ENCODE data around the gene ZNF578. TPM values are rescaled to one million over a fixed set of nuclear protein-coding genes. Genes with fewer than 3 reads are reported as not detected.

ZNF578 gene
- total RNA-seq = 10 to 100 TPM; 10.6 to 15.5 TPM
- polyA plus RNA-seq (ENCODE audit: insufficient read length in 2 of 2) = 1 to 10 TPM; 4.8 to 5.4 TPM
- long read RNA-seq, donor 1, full-length matches to known transcripts = 3 of 3 reads
- long read RNA-seq, donor 1, partial matches to known transcripts = 0 of 3 reads
- long read RNA-seq, donor 1, other reads (novel, unspliced or antisense) = 0 of 3 reads
- long read RNA-seq, donor 2, full-length matches to known transcripts = 2 of 2 reads
- long read RNA-seq, donor 2, partial matches to known transcripts = 0 of 2 reads
- long read RNA-seq, donor 2, other reads (novel, unspliced or antisense) = 0 of 2 reads
- long read RNA-seq, donor 3, full-length matches to known transcripts = 2 of 16 reads
- long read RNA-seq, donor 3, partial matches to known transcripts = 0 of 16 reads
- long read RNA-seq, donor 3, other reads (novel, unspliced or antisense) = 14 of 16 reads
- long read RNA-seq, donor 4, full-length matches to known transcripts = 3 of 3 reads
- long read RNA-seq, donor 4, partial matches to known transcripts = 0 of 3 reads
- long read RNA-seq, donor 4, other reads (novel, unspliced or antisense) = 0 of 3 reads

DNA sequence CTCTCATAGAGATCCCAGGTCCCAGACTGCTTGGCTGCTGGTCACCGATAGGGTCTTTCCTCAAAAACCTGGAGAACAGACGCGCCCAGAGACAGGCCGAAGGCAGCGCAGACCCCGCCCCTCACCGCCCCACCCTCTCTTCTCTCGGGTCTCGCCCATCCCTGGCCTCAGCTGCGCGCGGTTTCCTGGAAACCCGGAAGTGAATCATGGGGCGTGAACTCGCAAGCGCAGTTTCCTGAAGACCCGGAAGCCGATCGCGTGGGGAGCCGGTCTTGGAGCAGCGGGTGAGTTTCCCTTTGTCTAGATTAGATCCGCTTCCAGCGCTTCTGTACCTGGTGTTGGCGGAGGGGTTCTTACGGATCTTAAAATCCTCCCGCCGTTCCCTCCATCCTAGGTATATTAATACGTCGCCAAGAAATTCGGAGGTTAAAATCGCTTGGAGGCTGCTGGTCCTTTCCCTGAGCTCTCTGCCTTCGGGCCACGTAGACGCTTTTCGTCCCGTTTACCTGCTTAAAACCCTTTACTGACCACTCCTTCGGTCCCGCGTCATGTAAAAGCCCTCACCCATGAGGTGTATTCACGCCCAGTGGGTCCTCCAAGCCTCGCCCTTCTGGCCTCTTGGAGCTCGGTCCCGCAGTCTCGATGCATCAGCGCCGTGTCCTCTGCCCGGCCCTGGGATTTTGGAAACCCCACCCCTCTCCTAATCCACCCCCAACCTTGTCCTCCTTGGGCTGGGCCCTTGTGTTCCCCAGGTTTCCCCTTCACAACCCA, at the start of gene ZNF578:
Gene ZNF578, plus strand, starts transcription at position 230 of the 771 bp plus-strand sequence. CDS start 48,293 bp downstream, outside the sequence.
- peaks cover 2% of the 10 kb centered on the region for H3K27me3 ChIP-seq (ENCODE audit: control insufficient read depth, insufficient read depth, low read length)
- peak within 1 kb of the TSS; percentile 49 for H3K4me3 ChIP-seq (ENCODE audit: low read depth, low read length)
- no peak within 1 kb of the TSS for H3K27ac ChIP-seq (ENCODE audit: low read depth, low read length)
- under 1% methylated on average over 44 of the region's 48 CpGs for WGBS (ENCODE audit: insufficient coverage)
- peaks cover 24% of the 10 kb centered on the region for H3K36me3 ChIP-seq (ENCODE audit: control insufficient read depth, insufficient read depth, low read length)
- H3K4me1 ChIP-seq (ENCODE audit: control insufficient read depth, insufficient read depth, low read length) = no peaks in the 10 kb centered on the region
- peaks cover 10% of the 10 kb centered on the region for H3K9me3 ChIP-seq (ENCODE audit: control insufficient read depth, insufficient read depth, low read length)
- DNase-seq (ENCODE audit: low read depth in 4 of 6, low spot score in 6 of 6) = peak; percentile 71 to 98 (median 85)

DNA sequence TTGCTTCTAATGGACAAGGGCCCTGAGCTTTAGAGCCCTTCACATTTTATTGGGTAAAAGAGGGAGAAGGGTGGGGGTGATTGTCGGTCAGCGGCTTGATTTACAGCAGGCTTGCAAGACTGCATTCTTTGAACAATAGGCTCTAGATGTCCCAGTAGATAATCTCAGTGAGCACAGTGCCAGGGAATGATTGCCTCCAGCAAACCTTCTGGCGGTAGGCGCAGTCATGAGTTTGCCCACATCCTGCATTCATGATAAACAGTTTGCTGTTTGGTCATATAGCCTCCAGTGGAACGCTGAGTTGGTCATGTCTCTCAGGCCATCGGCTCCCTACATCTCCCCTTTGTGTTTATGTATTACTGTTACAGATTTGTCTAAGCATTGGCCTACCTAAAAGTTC, 43.1 kb upstream of the ZNF578 start:
- DNase-seq (ENCODE audit: low read depth in 4 of 6, low spot score in 6 of 6) = no peak
- Histone ChIP-seq H3K27me3 (ENCODE audit: control insufficient read depth, insufficient read depth, low read length) (no peaks in the 10 kb centered on the region), H3K27ac (ENCODE audit: low read depth, low read length) (no peak overlapping the region), H3K36me3 (ENCODE audit: control insufficient read depth, insufficient read depth, low read length) (peaks cover 46% of the 10 kb centered on the region), H3K9me3 (ENCODE audit: control insufficient read depth, insufficient read depth, low read length) (peaks cover 4% of the 10 kb centered on the region), H3K4me3 (ENCODE audit: low read depth, low read length) (no peak overlapping the region), H3K4me1 (ENCODE audit: control insufficient read depth, insufficient read depth, low read length) (no peaks in the 10 kb centered on the region)
- WGBS (ENCODE audit: insufficient coverage) = 98% methylated on average over 5 of the region's 6 CpGs

DNA sequence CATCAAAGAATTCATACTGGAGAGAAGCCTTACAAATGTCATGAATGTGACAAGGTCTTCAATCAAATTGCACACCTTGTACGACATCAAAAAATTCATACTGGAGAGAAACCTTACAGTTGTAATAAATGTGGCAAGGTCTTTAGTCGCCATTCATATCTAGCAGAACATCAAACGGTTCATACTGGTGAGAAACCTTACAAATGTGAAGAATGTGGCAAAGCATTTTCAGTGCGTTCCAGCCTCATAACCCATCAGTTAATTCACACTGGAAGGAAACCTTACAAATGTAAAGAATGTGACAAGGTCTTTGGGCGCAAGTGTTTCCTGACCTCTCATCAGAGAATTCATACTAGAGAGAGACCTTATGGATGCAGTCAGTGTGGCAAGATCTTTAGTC, 37.6 kb upstream of the ZNF578 start:
- peaks cover 9% of the 10 kb centered on the region for H3K9me3 ChIP-seq (ENCODE audit: control insufficient read depth, insufficient read depth, low read length)
- H3K4me3 ChIP-seq (ENCODE audit: low read depth, low read length) = no peak overlapping the region
- H3K27me3 ChIP-seq (ENCODE audit: control insufficient read depth, insufficient read depth, low read length) = no peaks in the 10 kb centered on the region
- no peak for DNase-seq (ENCODE audit: low read depth in 4 of 6, low spot score in 6 of 6)
- H3K36me3 ChIP-seq (ENCODE audit: control insufficient read depth, insufficient read depth, low read length) = no peaks in the 10 kb centered on the region
- H3K27ac ChIP-seq (ENCODE audit: low read depth, low read length) = no peak overlapping the region
- H3K4me1 ChIP-seq (ENCODE audit: control insufficient read depth, insufficient read depth, low read length) = no peaks in the 10 kb centered on the region
- no CpG with 5 or more reads among the region's 5 CpGs for WGBS (ENCODE audit: insufficient coverage)

DNA sequence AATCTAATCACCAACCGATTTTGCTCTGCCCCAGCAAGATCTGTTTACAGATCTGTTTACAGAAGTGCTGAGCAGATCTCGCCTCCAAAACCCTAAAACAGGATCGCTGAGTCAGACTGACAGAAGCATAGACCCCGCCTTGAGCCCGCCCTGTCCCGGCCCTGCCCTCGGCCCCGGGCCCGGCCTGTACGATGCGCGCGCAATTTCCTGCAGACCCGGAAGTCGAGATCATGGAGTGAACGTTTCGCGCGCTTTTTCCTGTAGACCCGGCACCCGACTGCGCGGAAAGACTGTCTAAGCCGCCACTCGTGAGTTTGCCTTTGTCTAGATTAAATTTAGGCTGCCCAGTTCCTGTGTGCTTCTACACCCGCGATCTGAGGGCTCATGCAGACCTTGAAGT, 24.4 kb upstream of the ZNF578 start, which contains the start of gene ZNF534:
Gene ZNF534, plus strand, starts transcription at position 212 of the 400 bp plus-strand sequence. CDS start 2,327 bp downstream, outside the sequence.
- peaks cover 17% of the 10 kb centered on the region for H3K36me3 ChIP-seq (ENCODE audit: control insufficient read depth, insufficient read depth, low read length)
- H3K4me1 ChIP-seq (ENCODE audit: control insufficient read depth, insufficient read depth, low read length) = no peaks in the 10 kb centered on the region
- no peak within 1 kb of the TSS for H3K27ac ChIP-seq (ENCODE audit: low read depth, low read length)
- peaks cover 5% of the 10 kb centered on the region for H3K9me3 ChIP-seq (ENCODE audit: control insufficient read depth, insufficient read depth, low read length)
- no peaks in the 10 kb centered on the region for H3K27me3 ChIP-seq (ENCODE audit: control insufficient read depth, insufficient read depth, low read length)
- 54% methylated on average over 26 of the region's 27 CpGs for WGBS (ENCODE audit: insufficient coverage)
- no peak for DNase-seq (ENCODE audit: low read depth in 4 of 6, low spot score in 6 of 6)
- H3K4me3 ChIP-seq (ENCODE audit: low read depth, low read length) = no peak within 1 kb of the TSS

DNA sequence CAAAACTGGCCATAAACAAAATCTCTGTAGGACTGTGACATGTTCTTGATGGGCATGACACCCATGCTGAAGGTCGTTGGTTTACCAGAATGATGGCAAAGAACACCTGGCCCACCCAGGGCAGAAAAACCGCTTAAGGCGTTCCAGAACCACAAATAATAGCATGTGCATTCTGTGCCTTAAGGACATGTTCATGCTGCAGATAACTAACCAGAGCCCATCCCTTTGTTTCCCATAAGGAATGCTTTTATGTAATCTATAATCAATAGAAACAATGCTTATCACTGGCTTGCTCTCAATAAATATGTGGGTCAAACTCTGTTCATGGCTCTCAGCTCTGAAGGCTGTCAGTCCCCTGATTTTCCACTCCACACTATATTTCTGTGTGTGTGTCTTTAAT, 11.2 kb upstream of the ZNF578 start:
- peaks cover 2% of the 10 kb centered on the region for H3K36me3 ChIP-seq (ENCODE audit: control insufficient read depth, insufficient read depth, low read length)
- DNase-seq (ENCODE audit: low read depth in 4 of 6, low spot score in 6 of 6) = no peak
- peaks cover 3% of the 10 kb centered on the region for H3K9me3 ChIP-seq (ENCODE audit: control insufficient read depth, insufficient read depth, low read length)

DNA sequence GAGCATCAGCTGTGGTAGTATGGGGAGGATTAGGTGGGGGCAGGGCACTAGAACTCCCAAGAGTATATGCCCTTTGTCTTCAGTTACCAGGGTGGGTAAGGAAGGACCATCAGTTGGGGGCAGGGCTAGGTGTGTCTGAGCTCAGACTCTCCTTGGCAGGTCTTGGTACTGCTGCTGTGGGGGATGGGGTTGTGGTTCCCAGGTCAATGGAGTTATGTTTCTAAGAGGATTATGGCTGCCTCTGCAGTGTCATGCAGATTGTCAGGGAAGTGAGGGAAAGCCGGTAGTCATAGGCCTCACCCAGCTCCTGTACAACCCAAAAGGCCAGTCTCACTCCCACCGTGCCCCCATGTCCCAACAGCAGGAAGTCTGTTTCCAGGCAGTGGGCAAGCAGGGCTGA, 8.8 kb upstream of the ZNF578 start:
- Histone ChIP-seq H3K9me3 (ENCODE audit: control insufficient read depth, insufficient read depth, low read length) (peaks cover 3% of the 10 kb centered on the region), H3K4me1 (ENCODE audit: control insufficient read depth, insufficient read depth, low read length) (no peaks in the 10 kb centered on the region), H3K4me3 (ENCODE audit: low read depth, low read length) (no peak overlapping the region), H3K27me3 (ENCODE audit: control insufficient read depth, insufficient read depth, low read length) (no peaks in the 10 kb centered on the region), H3K27ac (ENCODE audit: low read depth, low read length) (no peak overlapping the region), H3K36me3 (ENCODE audit: control insufficient read depth, insufficient read depth, low read length) (no peaks in the 10 kb centered on the region)
- DNase-seq (ENCODE audit: low read depth in 4 of 6, low spot score in 6 of 6) = no peak
- WGBS (ENCODE audit: insufficient coverage) = 0% methylated on average over 1 of the region's 2 CpGs

More for the DNA sequence above, 11.2 kb upstream of the ZNF578 start:
- Histone ChIP-seq H3K4me3 (ENCODE audit: low read depth, low read length) (no peak overlapping the region), H3K27me3 (ENCODE audit: control insufficient read depth, insufficient read depth, low read length) (no peaks in the 10 kb centered on the region), H3K4me1 (ENCODE audit: control insufficient read depth, insufficient read depth, low read length) (no peaks in the 10 kb centered on the region), H3K27ac (ENCODE audit: low read depth, low read length) (no peak overlapping the region)
- WGBS (ENCODE audit: insufficient coverage) = 71% methylated on average over 1 of the region's 3 CpGs

DNA sequence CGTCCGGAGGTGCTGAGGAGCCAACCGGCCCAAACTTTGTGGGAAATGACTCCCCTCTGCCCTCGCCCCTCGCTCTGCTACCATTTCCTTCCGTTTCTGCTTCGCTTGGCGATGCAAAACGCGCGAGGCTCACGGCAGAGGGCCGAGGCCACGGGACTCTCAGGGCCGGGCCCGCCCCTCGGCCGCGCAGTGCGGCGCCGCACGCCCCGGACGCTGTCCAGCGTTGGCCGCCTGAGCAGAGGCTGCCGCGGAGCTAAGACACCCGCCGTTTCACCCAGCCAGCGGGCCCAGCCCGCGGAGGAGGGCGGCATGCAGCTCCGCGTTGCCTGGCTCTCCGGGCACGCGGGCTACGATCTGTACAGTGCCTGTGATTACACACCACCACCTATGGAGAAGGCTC, 2.1 kb upstream of the ZNF578 start:
- peaks cover 8% of the 10 kb centered on the region for H3K36me3 ChIP-seq (ENCODE audit: control insufficient read depth, insufficient read depth, low read length)
- H3K4me3 ChIP-seq (ENCODE audit: low read depth, low read length) = no peak overlapping the region
- H3K27ac ChIP-seq (ENCODE audit: low read depth, low read length) = no peak overlapping the region
- no peak for DNase-seq (ENCODE audit: low read depth in 4 of 6, low spot score in 6 of 6)
- no peaks in the 10 kb centered on the region for H3K4me1 ChIP-seq (ENCODE audit: control insufficient read depth, insufficient read depth, low read length)
- peaks cover 2% of the 10 kb centered on the region for H3K27me3 ChIP-seq (ENCODE audit: control insufficient read depth, insufficient read depth, low read length)
- 18% methylated on average over 41 of the region's 41 CpGs for WGBS (ENCODE audit: insufficient coverage)
- H3K9me3 ChIP-seq (ENCODE audit: control insufficient read depth, insufficient read depth, low read length) = peaks cover 7% of the 10 kb centered on the region

DNA sequence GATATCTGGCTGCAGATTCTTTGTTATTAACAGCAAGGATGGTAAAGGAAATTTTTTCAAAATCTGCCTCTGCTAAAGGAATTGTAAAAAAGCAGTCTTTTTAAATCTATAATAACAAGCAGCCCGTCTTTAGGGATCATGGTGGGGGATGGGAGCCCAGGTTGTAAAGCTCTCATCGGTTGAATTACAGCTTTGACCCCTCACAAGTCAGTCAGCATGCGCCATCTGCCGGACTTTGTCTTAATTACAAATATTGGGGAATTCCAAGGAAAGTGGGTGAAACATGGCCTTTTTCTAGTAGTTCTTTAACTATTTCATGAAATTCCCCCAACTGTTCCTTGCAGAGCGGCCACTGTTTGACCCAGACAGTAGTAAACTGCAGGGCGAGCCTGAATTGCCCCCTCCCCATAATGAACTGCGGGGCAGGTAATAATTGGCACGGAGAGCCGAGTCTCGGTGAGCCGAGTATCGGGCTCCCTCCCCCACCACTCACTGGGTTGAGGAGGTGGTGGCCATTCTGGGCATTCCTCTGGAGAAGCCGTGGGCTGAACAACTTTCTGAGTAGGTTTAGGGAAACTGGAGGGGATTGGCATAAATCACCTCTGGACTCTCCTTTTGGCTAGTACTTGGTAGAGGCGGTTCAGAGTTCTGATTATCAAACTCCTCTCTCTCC, 11.6 kb downstream of the ZNF578 start:
- peaks cover 52% of the 10 kb centered on the region for H3K9me3 ChIP-seq (ENCODE audit: control insufficient read depth, insufficient read depth, low read length)
- H3K27ac ChIP-seq (ENCODE audit: low read depth, low read length) = no peak overlapping the region
- 100% methylated on average over 1 of the region's 14 CpGs for WGBS (ENCODE audit: insufficient coverage)
- no peak for DNase-seq (ENCODE audit: low read depth in 4 of 6, low spot score in 6 of 6)
- H3K4me3 ChIP-seq (ENCODE audit: low read depth, low read length) = no peak overlapping the region
- no peaks in the 10 kb centered on the region for H3K27me3 ChIP-seq (ENCODE audit: control insufficient read depth, insufficient read depth, low read length)
- H3K36me3 ChIP-seq (ENCODE audit: control insufficient read depth, insufficient read depth, low read length) = no peaks in the 10 kb centered on the region
- no peaks in the 10 kb centered on the region for H3K4me1 ChIP-seq (ENCODE audit: control insufficient read depth, insufficient read depth, low read length)

DNA sequence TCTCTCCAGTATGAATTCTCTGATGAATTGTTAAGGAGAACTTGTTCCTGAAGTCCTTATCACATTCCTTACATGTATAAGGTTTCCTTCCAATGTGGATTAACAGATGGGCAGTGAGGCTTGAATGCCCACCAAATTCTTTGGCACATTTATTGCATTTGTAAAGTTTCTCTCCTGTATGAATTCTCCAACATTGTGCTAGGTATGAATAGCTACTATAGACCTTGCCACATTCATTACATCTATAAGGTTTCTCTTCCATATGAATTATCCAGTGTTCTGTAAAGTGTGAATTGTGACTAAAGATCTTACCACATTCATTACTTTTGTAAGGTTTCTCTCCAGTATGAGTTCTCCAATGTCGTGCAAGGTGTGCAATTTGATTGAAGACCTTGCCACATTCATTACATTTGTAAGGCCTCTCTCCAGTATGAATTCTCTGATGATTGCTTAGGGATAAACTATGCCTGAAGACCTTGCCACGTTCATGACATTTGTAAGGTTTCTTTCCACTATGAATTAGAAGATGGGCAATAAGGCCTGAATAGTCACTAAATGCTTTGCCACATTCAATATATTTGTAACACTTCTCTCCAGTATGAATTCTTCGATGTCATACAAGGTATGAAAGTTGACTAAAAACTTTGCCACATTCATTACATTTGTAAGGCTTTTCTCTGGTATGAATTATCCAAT, 20.4 kb downstream of the ZNF578 start:
- H3K4me3 ChIP-seq (ENCODE audit: low read depth, low read length) = no peak overlapping the region
- WGBS (ENCODE audit: insufficient coverage) = no CpG with 5 or more reads among the region's 3 CpGs
- no peaks in the 10 kb centered on the region for H3K27me3 ChIP-seq (ENCODE audit: control insufficient read depth, insufficient read depth, low read length)
- H3K27ac ChIP-seq (ENCODE audit: low read depth, low read length) = no peak overlapping the region
- H3K9me3 ChIP-seq (ENCODE audit: control insufficient read depth, insufficient read depth, low read length) = peaks cover 72% of the 10 kb centered on the region
- no peaks in the 10 kb centered on the region for H3K4me1 ChIP-seq (ENCODE audit: control insufficient read depth, insufficient read depth, low read length)
- no peak for DNase-seq (ENCODE audit: low read depth in 4 of 6, low spot score in 6 of 6)
- H3K36me3 ChIP-seq (ENCODE audit: control insufficient read depth, insufficient read depth, low read length) = no peaks in the 10 kb centered on the region

Measured in spinal cord (tissue), 10 donors.